Hematopoietic multipotent progenitor cell treated with erythropoietin and hydrocortisone succinate and interleukin-3 and kit ligand, for 15 days (in vitro differentiated cells): ENCODE measurements around the gene CFI.
"Not testable (repeated sequence)": the region's sequence is repeated elsewhere in the genome, so short reads cannot be mapped to it uniquely, and the experiment has no call there.

Experiments
- DNase-seq: peaks from one replicate; pipeline ENCODE4 v3.0.0-alpha.2; 2015; ENCODE audit warnings: low spot score

The CFI gene

DNA sequence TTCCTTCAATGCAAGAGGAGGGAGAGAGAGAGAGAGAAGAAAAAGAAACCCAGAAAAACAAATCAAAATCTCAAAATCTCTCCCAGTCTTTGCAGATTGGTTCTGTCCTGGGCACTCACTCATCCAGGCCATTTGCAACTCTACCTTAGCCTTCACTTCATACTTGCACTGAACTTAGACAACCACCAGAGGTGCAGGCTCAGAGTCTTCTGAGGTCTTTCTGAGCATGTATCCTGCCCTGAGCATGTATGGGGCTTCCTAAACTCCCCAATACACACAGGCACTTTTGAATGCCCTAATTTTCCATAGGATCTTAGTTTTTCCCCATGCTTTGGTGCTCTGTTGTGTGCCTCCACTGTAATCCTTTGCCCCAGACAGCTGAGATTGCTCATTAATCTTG is 2.9 kb downstream of the CFI start:
- DNase-seq = no peak

DNA sequence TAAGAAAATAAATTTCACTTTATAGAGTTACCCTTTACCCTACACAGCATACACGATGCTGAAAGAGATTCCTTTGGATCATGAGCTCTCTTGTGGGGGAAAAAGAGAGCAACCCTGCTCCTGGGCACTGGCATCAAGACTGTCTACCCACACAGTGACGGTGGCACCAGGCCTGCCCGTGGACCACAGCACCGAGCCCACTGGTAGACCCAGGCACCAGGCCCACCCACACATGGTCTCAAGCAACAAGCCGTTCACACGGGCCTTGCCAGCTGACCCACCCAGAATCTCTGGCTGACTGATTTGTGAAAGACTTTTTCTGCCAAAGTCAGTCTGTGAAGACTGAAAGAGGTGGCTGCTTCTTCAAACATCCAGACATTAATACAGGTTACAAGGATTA is 6.7 kb downstream of the CFI start:
- no peak for DNase-seq

DNA sequence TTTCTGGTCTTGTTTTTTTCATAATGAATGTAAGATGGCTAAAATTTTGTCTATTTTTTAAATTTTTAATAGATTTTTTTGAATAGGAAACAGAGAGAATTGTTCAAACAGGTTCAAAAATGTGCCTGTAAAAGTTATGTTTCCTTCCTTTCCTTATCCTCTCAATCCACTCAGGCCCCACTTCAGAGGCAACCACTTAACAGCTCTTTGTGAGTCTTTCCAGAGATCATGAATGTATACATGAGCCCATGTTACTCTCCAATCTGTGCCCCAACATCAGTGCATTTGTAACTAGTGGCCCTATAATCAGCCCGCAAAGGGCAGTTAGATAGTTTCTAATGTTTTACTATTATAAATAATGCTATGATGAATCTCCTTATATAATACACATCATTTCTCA is 14.0 kb downstream of the CFI start:
- DNase-seq = no peak

DNA sequence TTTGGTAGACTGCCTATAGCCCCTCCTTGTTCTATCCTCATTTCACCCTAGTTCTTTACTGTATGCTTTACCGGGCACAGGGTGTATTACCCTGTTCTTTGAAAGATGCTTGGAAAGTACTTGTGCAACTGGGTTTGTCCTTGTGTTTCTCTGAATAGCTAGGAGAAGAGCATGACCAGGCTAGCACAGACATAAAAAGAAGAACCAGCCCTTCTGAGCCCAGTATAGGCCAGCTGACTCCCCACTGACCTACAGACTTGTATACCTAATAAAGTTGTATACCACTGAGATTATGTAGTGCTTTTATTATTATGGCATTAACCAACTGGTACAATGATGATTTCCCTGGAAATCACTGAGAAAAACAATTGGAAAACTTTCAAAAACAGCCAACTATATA is 15.0 kb downstream of the CFI start:
- DNase-seq = no peak

DNA sequence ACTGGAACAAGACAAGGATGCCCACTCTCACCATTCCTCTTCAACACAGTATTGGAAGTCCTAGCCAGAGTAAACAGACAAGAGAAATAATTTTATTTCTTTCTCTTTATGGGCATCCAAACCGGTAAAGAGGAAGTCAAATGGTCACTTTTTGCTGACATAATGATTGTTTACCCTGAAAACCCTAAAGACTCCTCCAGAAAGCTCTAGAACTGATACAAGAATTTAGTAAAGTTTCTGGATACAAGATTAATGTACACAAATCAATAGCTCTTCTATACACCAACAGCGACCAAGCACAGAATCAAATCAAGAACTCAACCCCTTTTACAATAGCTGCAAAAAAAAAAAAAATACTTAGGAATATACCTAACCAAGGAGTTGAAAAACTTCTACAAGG is 19.7 kb downstream of the CFI start:
- DNase-seq = not testable (repeated sequence)

DNA sequence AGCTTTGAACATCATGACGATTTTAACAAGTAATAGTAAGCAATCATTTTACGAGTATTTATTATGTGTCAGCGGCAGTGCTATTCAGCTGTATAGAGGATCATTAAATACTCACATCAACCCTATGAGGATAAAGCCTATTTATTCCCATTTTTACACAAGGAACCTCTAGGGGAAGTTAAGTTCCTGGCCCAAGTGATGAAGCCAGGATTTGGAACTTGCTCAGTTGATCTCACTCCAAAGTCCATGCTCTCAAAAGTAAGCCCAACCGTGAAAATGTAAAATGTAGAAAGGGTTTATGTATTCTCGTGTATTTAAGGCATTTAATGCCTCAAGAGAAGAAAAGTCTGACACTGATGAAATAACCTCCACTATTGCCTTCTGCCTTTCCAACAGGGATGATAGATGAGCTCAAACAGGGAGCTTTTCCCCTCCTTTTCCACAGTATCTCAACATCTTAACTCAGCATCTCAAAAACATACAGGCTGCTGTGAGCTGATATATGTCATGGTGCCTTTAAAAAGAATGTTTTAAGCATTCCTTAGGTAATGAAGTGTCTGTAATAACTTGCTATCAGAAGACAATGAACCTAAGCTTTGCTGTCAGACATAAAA is 36.9 kb downstream of the CFI start:
- DNase-seq = no peak

DNA sequence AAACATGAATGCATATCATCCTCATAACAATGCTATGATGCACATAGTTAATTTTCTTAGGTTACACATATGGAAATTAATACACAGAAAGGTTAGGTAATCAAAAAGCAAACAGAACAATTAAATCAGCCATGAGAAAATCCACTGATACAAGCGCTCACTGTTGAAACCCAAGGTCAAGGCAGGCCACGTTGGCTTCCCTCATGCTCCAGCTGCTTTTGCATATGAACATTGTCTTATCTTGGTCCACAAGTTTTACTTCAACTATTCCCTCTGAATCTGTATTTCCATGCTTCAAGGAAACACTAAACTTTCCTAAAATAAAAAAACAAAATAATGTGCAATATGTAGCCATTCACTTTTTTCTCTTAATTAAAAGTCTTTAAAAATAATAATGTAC is 37.4 kb downstream of the CFI start:
- DNase-seq = no peak

DNA sequence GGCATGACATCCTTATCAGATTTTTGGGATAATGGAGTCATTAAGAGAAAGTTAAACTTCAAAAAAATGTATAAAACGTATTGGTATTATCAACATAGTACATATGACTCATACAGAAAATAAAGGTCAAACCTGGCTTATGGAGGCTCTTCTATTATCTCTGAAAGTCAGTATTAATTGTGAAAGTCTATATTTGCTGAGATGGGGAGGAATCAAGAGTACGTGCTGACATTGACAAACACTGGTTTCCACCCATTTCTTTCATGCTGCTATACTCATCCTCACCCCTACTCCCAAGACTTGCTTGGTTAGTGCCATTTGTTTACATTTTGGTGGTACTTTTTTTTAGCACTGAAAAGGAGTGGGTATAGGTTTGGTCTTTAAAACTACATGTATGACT is 41.1 kb downstream of the CFI start:
- no peak for DNase-seq

DNA sequence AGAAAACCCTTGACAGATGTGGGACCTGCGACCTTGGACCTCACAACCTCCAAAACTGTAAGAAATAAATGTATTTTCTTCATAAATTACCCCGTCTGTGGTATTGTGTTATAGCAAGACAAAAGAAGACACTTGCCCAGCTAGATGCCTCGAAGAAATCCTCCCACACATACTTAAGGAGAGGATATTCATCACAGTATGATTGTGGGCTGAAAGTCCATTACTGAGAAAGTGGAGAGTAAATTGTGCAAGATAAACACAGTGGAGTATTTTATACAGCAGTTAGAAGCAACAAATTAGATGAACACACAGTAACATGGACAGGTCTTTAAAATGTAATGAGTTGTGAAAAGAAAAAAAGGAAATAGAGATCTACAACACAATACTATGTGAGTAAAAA is 46.1 kb downstream of the CFI start:
- DNase-seq = no peak

DNA sequence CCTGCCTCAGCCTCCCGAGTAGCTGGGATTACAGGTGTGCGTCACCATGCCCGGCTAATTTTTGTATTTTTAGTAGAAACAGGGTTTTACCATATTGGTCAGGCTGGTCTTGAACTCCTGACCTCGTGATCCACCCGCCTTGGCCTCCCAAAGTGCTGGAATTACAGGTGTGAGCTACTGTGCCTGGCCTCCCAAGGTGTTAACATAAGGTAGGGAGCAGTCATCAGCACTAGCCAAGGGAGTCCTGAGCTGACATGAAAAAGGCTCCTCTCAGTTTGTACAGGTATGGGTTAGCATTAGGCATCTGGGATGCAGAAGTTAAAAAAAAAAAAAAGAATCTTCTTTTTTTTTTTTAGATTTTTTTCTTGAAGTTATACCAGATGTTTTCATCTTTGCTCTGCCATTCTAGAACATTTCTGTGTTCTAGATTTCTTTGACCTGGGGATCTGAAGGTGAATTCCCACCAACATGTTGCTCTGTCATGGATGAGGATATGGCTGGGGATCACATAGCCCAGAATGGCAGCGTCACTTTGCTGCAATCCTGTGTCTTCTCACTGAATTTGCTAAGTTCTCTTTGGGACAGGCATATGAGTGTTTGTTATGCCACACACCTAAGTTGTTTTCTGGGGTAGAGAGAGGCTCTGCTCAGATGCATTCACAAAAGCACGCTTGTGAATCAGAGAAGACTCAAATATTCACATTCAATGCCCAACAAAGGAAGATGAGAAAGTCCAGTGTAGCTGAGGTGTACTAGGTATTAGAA is 47.5 kb downstream of the CFI start:
- DNase-seq = no peak

DNA sequence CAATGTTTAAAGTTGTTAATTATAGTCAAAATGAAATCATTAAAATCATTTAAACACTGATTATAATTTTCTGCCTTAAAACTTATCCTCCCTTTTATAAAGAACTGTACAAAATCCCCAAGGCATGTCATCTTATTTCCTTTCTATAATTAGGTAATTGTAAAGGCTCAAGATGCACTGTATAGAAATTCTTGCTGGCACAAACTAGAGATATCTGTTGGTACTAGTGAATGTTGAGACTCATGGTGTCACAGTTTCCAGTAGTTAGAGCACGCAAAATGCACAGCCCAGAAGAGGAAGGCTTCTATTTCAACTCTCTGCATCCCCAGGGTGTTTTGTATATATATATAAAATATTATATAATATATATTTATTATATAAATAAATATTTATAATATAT is 49.3 kb downstream of the CFI start:
- no peak for DNase-seq

DNA sequence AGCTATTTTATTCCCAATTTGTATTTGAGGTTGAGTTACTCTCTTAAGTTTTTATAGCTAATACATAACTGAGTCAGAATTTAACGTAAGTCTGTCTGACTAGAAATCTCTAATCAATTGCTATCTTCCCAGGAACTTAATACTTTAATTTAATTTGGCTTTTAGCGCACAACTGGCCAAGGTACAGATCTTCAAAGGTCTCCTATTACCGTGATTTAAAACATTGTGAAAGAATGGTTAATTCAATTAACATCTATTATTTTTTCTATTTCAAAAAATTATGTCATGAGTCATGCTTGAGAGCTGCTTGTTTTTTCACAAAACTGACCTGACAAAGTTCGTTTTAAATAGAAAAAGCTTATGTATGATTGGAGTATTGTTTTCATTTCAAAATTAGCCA is 49.9 kb downstream of the CFI start:
- no peak for DNase-seq

DNA sequence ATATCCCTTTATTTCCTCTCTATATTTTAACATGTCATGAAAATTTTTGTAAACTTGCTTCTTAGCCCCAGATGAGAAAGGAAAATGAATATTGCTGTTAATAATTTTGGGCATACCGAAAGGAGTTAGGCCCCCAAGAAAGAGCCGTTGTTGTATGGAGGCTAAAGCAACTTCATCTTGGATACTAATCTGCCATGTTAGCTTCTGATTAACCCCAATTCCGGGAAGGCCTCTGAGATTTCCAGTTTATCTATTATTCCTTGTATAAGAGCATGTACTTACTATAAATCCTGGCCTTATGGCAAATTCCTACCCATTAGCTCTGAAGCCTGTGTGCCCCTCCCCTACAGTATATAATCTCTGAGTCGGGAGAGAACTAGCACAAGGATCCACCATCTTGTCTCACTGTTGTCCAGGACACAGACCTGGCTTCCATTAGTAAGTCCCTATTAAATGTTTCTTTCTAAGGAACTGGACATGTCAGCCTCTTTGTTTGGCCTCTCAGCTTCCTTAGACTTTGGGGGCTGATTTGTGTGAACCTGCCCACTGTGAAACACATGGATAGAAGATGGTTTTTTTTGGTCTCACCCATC is 51.1 kb downstream of the CFI start:
- DNase-seq = no peak

DNA sequence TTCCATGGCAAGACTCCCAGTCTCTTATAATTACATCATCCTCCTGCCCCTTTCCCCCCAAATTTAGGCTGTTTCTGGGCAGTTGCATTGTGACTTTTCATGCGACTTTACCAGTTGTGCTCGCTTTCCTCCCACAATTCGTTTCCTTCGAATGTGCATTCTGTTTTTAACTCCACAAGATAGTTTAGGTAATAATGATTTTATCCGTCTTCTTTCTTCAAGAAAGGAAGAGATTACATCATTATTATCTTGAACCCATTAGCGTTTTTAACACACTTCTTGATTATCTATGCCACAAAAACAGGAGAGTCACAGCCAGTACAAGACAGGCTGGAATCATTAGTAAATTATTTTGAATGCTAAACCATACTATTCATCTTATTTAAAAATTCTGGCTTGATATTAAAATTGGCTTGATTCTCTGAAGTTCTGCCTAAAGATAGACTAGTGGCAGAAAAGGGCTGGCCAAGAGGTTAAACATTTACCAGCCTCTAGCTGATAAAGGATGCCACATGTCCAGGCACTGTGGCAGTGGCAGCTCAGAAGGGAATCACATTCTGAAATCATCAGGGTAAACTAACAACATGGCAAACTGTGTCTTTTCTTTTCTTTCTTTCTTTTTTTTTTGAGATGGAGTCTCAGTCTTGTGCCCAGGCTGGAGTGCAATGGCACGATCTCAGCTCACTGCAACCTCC is 52.3 kb downstream of the CFI start:
- no peak for DNase-seq

DNA sequence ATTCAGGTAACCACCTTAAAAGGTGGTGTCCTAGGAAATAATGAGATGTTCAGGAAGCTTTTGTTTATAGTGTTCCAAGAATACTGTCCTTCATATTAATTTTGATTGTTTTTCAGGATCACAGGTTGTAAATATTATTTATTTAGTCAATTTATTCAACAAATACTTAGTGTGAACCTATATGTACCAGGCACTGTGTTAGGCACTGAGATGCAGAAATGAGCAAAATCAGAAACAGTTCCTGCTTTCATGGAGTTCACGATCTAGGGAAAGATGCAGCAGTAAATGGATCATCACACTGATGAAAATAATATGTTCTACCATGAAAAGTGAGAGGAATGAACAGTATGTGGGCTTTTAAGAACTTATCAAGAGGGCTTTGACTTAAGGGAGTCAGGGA is 53.7 kb downstream of the CFI start:
- no peak for DNase-seq

DNA sequence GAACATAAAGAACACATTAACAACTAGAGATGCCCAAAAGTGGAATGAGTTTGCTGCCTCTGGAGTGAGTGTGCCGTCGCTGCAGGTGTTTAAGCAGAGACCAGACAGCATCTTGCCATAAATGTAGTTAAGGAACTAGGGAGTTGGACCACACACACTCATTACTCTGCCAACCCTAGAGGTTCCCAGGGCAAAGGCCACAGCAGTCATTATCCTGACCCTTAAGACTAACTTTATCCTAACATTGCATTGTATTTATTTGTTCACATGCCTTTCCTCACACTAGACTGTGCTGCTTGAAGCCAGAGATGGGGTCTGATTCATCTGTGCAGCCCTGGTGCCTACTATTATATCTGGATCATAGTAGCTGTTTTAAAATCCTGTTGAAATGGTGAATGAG is 55.1 kb downstream of the CFI start:
- no peak for DNase-seq

DNA sequence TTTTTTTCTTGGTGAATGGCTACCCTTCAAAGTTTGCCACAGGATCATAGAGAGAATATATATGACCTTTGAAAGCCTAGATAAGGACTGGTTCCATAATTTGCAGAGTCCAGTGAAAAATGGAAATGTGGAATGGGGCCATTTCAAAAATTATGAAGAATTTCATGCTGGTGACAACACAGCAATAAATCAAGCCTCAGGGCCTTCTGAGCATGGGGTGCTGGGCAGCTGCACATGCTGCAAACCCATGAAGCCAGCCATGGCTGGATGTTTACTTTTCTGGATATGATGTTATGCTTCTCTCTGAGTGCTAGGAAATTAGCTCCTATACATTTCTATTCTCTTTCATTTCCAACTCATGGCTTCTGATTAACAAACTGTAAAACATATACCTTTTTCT is 56.0 kb downstream of the CFI start:
- DNase-seq = no peak

DNA sequence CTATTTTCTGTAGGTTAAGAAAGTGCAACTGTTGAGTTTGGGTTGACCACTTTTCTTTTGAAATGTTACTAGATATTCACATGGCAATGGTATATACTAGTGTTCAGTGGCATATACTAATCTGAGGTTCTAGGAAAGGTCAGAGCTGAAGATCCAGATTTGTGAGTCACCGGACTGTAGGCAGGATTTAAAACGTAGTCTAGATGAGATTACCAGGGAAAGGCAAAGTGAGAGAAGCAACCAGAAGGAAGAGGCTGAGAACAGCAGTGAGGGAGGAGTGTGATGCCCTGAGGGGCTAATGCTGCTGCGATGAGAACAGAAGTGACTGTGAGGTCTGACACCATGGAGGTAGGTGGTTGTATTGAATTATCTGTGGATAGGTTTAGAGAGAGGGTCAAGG is 62.3 kb downstream of the CFI start:
- no peak for DNase-seq

DNA sequence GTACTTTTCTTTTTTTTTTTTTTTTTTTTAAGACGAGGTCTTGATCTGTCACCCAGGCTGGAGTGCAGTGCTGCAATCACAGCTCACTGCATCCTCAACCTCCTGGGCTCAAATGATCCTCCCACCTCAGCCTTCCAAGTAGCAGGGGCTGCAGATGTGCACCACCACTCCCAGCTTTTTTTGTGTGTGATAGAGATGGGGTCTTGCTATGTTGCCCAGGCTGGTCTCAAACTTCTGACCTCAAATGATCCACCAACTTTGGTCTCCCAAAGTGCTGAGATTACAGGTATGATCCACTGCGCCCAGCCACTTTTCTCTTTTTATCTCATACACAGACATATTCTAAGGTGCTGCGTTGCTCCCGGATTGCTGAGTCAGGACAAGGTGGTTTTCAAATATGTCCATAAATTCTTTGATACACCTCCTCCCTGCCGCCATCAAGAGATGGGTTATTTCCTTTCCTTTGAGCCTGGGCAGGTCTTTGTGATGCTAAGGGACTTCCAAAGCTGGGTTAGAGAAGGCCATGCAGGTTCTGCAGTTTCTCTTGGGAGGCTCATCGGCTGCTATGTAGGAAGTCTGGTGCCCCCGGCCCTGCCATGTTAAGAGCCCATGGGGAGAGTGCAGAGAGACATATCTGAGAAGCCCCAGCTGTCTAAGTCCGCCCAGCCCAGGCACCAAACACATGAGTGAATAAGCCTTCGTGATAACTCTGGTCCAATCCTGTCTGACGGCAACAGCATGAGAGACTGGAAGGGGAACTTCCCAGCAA is 63.5 kb downstream of the CFI start:
- DNase-seq = no peak

DNA sequence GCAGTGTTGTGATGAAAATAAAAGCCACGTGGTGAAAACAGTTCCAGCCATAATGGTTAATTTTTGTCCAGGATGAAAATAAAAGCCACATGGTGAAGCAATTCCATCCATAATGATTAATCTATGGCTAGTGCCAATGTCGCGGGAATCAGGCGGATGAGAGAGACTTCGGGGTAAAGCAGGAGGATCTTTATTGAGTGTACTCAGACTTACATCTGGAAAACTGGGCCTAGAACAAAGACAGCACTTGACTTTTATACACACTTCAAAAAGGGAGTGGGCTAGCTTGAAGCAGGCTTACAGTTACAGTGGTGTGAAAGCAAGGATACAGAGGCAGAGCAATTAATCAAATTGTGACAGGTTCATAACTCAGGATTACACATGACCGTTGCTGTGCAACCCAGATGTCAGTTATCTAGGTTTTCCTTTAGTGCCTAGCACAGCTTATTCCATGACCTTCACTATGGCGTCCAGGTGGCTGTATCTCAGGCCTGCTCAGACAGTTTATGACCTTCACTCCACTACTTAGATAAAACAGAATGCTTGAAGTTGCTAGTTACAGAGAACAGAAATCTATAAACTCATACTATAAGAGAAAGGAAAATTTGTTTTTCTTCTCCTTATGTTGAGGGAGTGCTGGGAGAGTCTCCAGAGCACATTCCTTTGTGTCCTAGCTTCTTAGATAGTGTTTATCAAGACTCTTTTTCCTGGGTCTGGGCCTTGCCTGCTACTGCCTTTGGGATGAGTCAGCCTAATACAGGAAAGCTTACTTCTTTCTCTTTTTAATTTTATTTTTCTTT is 66.0 kb downstream of the CFI start:
- DNase-seq = no peak

DNA sequence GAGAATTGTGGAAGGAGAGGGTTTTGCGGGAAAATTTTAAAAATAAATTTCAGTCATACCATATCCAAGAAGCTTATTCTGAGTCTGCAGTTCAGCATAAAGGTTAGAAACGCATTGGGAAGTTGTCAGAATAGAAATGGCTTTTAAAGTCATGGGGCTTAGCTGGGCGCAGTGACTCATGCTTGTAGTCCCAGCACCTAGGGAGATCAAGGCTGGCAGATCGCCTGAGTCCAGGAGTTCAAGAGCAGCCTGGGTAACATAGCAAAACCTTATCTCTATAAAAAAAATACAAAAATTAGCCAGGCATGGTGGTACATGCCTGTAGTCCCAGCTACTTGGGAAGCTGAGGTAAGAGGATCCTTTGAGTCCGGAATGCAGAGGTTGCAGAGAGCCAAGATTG is 68.1 kb downstream of the CFI start:
- DNase-seq = no peak
